ENCODE results near the gene FJX1.

FJX1 gene

DNA sequence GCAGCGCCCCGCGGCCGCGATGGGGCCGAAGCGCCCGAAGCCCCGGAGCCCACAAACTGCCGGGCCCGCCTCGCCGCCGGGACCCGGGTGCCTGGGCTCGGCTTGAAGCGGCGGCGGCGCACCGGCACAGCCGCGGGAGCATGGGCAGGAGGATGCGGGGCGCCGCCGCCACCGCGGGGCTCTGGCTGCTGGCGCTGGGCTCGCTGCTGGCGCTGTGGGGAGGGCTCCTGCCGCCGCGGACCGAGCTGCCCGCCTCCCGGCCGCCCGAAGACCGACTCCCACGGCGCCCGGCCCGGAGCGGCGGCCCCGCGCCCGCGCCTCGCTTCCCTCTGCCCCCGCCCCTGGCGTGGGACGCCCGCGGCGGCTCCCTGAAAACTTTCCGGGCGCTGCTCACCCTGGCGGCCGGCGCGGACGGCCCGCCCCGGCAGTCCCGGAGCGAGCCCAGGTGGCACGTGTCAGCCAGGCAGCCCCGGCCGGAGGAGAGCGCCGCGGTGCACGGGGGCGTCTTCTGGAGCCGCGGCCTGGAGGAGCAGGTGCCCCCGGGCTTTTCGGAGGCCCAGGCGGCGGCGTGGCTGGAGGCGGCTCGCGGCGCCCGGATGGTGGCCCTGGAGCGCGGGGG lies 346 bp downstream of the FJX1 start:
- Histone ChIP-seq H3K9me3 (ENCODE audit: control insufficient read depth, insufficient read depth, low read length) (no peaks in the 10 kb centered on the region), H3K4me2 (ENCODE audit: low read length) (peak overlapping the region; percentile 27; the same call in 1 of the 2 replicates), H3K4me1 (ENCODE audit: control insufficient read depth, low read length) (no peaks in the 10 kb centered on the region), H3K4me3 (ENCODE audit: low read length) (peak overlapping the region; percentile 32), H3K9me2 (replicated peaks; ENCODE audit: control insufficient read depth, low read length) (no peaks in the 10 kb centered on the region), H3F3A (ENCODE audit: control insufficient read depth, insufficient read depth) (no peaks in the 10 kb centered on the region; the same call in 1 of the 2 replicates), H3K79me2 (ENCODE audit: control insufficient read depth, low read length) (no peaks in the 10 kb centered on the region), H3K27ac (ENCODE audit: low read depth, low read length) (no peak overlapping the region), H3K36me3 (ENCODE audit: control insufficient read depth, low read length) (no peaks in the 10 kb centered on the region), H3K27me3 (ENCODE audit: control insufficient read depth, low read length) (peaks cover 34% of the 10 kb centered on the region), H4K20me1 (ENCODE audit: control insufficient read depth, insufficient read depth, low read depth, low read length) (no peaks in the 10 kb centered on the region)
- TF ChIP-seq, protein P1, sequence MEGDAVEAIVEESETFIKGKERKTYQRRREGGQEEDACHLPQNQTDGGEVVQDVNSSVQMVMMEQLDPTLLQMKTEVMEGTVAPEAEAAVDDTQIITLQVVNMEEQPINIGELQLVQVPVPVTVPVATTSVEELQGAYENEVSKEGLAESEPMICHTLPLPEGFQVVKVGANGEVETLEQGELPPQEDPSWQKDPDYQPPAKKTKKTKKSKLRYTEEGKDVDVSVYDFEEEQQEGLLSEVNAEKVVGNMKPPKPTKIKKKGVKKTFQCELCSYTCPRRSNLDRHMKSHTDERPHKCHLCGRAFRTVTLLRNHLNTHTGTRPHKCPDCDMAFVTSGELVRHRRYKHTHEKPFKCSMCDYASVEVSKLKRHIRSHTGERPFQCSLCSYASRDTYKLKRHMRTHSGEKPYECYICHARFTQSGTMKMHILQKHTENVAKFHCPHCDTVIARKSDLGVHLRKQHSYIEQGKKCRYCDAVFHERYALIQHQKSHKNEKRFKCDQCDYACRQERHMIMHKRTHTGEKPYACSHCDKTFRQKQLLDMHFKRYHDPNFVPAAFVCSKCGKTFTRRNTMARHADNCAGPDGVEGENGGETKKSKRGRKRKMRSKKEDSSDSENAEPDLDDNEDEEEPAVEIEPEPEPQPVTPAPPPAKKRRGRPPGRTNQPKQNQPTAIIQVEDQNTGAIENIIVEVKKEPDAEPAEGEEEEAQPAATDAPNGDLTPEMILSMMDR (IDR thresholded peaks at IDR 0.05; ENCODE audit: low read depth, low read length, poor library complexity, severe bottlenecking), result no peak
- no peak for TF ChIP-seq EZH2phosphoT487 (IDR thresholded peaks at IDR 0.05; ENCODE audit: borderline replicate concordance, low read length)

DNA sequence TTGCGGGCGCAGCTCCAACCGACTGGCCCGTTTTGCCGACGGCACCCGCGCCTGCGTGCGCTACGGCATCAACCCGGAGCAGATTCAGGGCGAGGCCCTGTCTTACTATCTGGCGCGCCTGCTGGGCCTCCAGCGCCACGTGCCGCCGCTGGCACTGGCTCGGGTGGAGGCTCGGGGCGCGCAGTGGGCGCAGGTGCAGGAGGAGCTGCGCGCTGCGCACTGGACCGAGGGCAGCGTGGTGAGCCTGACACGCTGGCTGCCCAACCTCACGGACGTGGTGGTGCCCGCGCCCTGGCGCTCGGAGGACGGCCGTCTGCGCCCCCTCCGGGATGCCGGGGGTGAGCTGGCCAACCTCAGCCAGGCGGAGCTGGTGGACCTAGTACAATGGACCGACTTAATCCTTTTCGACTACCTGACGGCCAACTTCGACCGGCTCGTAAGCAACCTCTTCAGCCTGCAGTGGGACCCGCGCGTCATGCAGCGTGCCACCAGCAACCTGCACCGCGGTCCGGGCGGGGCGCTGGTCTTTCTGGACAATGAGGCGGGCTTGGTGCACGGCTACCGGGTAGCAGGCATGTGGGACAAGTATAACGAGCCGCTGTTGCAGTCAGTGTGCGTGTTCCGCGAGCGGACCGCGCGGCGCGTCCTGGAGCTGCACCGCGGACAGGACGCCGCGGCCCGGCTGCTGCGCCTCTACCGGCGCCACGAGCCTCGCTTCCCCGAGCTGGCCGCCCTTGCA lies 1.0 kb downstream of the FJX1 start:
- no peaks in the 10 kb centered on the region for H3K36me3 ChIP-seq (ENCODE audit: control insufficient read depth, low read length)
- H3K9me3 ChIP-seq (ENCODE audit: control insufficient read depth, insufficient read depth, low read length), result no peaks in the 10 kb centered on the region
- H3K4me3 ChIP-seq (ENCODE audit: low read length), result peak overlapping the region; percentile 32
- H3K27me3 ChIP-seq (ENCODE audit: control insufficient read depth, low read length), result peaks cover 34% of the 10 kb centered on the region
- no peaks in the 10 kb centered on the region for H3K4me1 ChIP-seq (ENCODE audit: control insufficient read depth, low read length)
- H3F3A ChIP-seq (ENCODE audit: control insufficient read depth, insufficient read depth), result no peaks in the 10 kb centered on the region; the same call in 1 of the 2 replicates
- no peaks in the 10 kb centered on the region for H3K79me2 ChIP-seq (ENCODE audit: control insufficient read depth, low read length)
- H3K4me2 ChIP-seq (ENCODE audit: low read length), result peak overlapping the region; percentile 27; the same call in 1 of the 2 replicates
- H3K9me2 ChIP-seq (replicated peaks; ENCODE audit: control insufficient read depth, low read length), result no peaks in the 10 kb centered on the region
- H3K27ac ChIP-seq (ENCODE audit: low read depth, low read length), result no peak overlapping the region
- H4K20me1 ChIP-seq (ENCODE audit: control insufficient read depth, insufficient read depth, low read depth, low read length), result no peaks in the 10 kb centered on the region
- TF ChIP-seq EZH2phosphoT487 (IDR thresholded peaks at IDR 0.05; ENCODE audit: borderline replicate concordance, low read length), result no peak
- TF ChIP-seq, protein P1 (IDR thresholded peaks at IDR 0.05; ENCODE audit: low read depth, low read length, poor library complexity, severe bottlenecking), result no peak

DNA sequence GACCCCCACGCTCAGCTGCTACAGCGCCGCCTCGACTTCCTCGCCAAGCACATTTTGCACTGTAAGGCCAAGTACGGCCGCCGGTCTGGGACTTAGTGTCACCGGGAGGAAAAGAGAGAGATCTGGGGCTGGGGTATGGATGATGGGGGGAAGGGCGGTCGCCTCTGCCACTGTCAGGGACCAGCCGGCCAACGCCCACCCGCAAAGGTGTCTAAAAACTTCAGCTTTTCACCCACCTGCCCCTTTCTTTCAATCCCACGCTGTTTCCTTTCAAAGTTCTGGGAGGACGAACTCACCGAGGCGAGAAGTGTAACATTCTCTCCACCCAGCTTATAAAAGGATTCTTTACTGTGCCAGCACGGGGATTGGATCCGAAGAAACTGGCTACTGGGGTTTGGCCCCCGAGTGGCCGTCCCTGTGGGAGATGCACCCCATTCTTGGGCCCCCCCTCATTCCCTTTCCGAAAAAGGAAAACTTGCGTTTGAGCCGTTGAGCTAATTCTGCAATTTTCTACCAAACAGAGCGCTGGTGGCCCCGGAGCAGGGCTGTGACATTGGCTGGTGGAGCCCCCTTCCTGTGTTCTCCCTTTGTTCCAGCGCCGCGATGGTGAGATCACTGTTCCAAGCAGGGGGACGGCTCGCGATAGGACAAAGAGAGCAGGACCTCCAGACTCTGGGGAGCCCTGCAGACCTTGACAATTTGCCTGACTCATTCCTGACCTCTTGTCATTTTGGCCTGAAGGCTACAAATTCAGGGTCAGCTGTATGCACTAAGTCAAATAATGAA lies 1.8 kb downstream of the FJX1 start:
- Histone ChIP-seq H3K36me3 (ENCODE audit: control insufficient read depth, low read length) (no peaks in the 10 kb centered on the region), H3K9me3 (ENCODE audit: control insufficient read depth, insufficient read depth, low read length) (no peaks in the 10 kb centered on the region), H3F3A (ENCODE audit: control insufficient read depth, insufficient read depth) (no peaks in the 10 kb centered on the region; the same call in 1 of the 2 replicates), H3K27me3 (ENCODE audit: control insufficient read depth, low read length) (peaks cover 34% of the 10 kb centered on the region), H3K79me2 (ENCODE audit: control insufficient read depth, low read length) (no peaks in the 10 kb centered on the region), H3K9me2 (replicated peaks; ENCODE audit: control insufficient read depth, low read length) (no peaks in the 10 kb centered on the region), H3K4me3 (ENCODE audit: low read length) (no peak overlapping the region), H3K4me1 (ENCODE audit: control insufficient read depth, low read length) (no peaks in the 10 kb centered on the region), H4K20me1 (ENCODE audit: control insufficient read depth, insufficient read depth, low read depth, low read length) (no peaks in the 10 kb centered on the region), H3K27ac (ENCODE audit: low read depth, low read length) (no peak overlapping the region), H3K4me2 (ENCODE audit: low read length) (no peak overlapping the region)
- TF ChIP-seq, protein P1 (IDR thresholded peaks at IDR 0.05; ENCODE audit: low read depth, low read length, poor library complexity, severe bottlenecking), result no peak
- TF ChIP-seq EZH2phosphoT487 (IDR thresholded peaks at IDR 0.05; ENCODE audit: borderline replicate concordance, low read length), result no peak

All from DOHH2 (cell line).